ENCODE data around the gene ZGRF1. TPM values are rescaled to one million over a fixed set of nuclear protein-coding genes. Genes with fewer than 3 reads are reported as not detected.
"Not testable (repeated sequence)": the region's sequence is repeated elsewhere in the genome, so short reads cannot be mapped to it uniquely, and the experiment has no call there.

Gene ZGRF1
- total RNA-seq, 1 donor from 2014 or later, result 31.0 TPM

DNA sequence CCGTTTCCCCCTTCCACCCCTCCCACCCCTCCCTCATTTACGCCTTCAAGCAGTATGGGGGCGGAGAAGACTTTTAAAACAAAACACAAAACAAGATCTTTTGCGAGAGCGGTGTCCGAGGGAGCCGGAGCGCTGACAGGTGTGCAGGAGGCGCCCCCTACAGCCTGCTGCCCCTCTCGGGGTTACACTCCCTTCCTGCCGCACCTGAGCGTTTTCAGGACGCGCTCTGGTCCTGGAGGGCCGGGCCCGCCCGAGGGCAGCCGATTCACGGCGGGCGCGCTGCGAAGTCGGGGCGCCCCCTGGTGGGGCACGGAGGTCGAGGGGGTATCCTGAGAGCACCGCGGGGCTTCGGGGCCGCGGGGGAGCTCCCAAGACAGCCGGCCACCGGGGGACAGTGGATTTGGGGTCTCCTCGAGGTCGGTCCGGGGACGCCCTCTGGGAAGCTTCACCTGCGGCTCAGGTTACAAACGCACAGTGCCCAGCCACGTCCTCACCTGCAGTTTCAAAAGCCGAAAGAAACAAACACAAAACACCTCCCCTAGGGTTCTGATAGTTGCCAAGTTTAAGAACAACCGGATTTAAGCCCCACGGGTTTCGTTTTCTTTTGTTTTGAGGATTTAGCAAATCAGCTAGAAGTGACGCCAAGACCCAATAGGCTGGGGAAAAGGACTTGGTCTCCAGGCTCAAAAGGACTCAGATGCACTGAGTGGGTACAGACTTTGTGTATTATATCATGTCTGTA lies 112.8 kb downstream of the ZGRF1 start:
- intact Hi-C loops (cut with micrococcal nuclease), result loop anchor here (1.0 to 5.0 kb wide), 10 partner anchors 9 to 1907 kb away; no protein-coding TSS in a partner anchor
- H3K27ac Mint-ChIP-seq, result no peak overlapping the region
- peak overlapping the region; percentile 82 for H3K4me3 Mint-ChIP-seq
- H3K27me3 Mint-ChIP-seq (ENCODE audit: insufficient read depth), result peaks cover 71% of the 10 kb centered on the region
- DNase-seq (ENCODE audit: low spot score), result peak; percentile 70
- peaks cover 49% of the 10 kb centered on the region for H3K4me1 Mint-ChIP-seq (ENCODE audit: low read depth)
- peaks cover 2% of the 10 kb centered on the region for H3K36me3 Mint-ChIP-seq (ENCODE audit: low read depth)
- peaks cover 2% of the 10 kb centered on the region for H3K9me3 Mint-ChIP-seq

DNA sequence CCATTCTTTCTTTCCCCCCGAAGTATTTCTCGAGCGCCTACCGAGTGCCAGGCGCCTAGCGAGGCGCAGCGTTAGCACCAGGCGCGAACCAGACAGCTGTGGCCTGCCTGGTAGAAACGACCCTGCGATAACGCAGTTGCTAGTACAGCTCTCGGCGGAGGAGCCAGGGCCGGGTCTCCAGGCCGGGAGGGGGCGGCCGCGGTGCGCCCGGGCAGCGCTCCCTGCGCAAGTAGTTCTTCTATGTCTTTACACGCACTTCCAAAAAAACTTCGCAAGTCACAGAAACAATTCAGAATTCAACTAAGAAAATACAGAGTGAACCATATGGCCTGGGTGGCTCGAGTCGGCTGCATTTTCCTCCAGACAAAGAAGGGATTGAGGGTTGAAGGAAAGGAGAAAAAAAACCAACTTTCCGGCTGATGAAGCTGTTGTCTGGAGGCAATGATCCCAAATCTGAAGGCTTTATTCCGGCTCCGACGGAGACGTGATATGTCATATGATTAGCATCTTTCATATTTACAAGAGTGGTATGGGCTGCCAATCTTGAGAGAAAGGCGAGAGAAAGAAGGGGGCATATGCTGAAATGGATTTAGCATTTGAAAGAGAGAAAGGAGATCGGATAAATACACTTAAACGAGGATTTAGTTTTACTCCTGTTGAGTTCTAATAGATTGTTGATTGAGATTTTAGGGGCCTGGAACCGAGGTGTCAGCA lies 113.5 kb downstream of the ZGRF1 start:
- Mint-ChIP-seq H3K9me3 (peaks cover 2% of the 10 kb centered on the region), H3K4me1 (ENCODE audit: low read depth) (peaks cover 54% of the 10 kb centered on the region), H3K36me3 (ENCODE audit: low read depth) (peaks cover 2% of the 10 kb centered on the region), H3K27me3 (ENCODE audit: insufficient read depth) (peaks cover 77% of the 10 kb centered on the region), H3K27ac (peak overlapping the region; percentile 23), H3K4me3 (peak overlapping the region; percentile 82)
- DNase-seq (ENCODE audit: low spot score), result peak; percentile 38
- intact Hi-C loops (cut with micrococcal nuclease), result loop anchor here (1.0 to 5.0 kb wide), 9 partner anchors 8 to 1906 kb away; no protein-coding TSS in a partner anchor

DNA sequence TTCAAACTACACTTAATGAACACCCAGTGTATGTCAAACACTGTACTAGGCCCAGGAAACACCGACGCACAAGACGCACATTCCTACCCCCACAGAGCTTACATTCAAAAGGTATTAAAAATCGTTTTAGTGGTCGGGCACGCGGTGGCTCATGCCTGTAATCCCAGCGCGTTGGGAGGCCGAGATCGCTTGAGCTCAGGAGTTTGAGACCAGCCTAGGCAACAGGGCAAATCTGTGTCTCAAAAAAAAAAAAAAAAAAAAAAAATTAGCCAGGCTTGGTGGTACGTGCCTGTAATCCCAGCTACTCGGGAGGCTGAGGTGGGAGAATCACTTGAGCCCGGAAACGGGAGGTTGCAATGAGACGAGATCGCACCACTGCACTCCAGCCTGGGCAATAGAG lies 114.3 kb downstream of the ZGRF1 start:
- DNase-seq (ENCODE audit: low spot score); H3K36me3 Mint-ChIP-seq (ENCODE audit: low read depth); H3K27ac Mint-ChIP-seq; H3K9me3 Mint-ChIP-seq: not testable (repeated sequence)
- Mint-ChIP-seq H3K4me3 (peak overlapping the region; percentile 82), H3K27me3 (ENCODE audit: insufficient read depth) (peaks cover 85% of the 10 kb centered on the region), H3K4me1 (ENCODE audit: low read depth) (peaks cover 61% of the 10 kb centered on the region)
- intact Hi-C loops (cut with micrococcal nuclease), result loop anchor here (2.0 to 5.0 kb wide), 6 partner anchors 14 to 1905 kb away; no protein-coding TSS in a partner anchor

DNA sequence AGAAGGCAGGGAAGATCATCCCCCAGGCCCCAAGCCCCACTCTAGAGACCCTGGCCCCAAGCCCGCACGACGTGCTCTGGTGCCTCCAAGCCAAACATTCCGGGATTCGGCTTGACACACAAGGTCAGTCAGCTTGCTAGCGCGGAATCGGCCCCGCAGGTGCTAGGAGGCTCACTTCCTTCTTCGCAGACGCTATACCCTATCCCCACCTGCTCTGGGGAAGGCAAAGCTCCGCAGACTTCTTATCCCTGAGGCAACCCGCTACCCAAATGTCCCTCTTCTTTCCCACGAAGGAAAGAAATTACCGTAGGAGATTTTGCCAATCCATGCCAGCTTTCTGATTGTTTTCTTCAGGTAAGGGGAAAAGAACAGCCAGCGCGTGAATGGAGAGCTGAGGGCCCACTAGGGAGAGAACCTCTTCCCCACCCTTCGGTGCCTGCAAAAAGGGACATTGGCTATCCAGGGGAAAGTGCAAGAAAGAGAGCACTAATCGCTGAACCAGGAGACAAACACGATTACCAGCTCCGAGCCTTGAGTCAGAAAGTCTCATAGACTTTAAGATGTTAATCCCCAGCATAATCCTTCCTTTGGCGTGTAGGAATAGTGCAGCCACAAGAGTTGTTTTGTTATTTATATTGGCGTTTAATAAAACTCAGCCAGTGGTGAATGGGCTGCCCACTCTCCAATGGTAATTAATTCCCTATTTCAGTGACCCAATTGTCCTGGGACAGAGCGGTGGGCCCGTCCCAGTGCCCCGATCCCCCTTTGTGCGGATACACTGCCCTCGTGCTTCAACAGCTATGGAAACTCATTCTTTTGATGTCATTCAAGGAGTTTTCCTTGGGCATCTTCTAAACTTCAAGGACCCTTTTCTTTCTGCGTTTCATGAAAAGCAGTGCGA lies 115.3 kb downstream of the ZGRF1 start:
- peaks cover 2% of the 10 kb centered on the region for H3K9me3 Mint-ChIP-seq
- H3K4me1 Mint-ChIP-seq (ENCODE audit: low read depth), result peaks cover 72% of the 10 kb centered on the region
- intact Hi-C loops (cut with micrococcal nuclease), result loop anchor here (2.0 to 5.0 kb wide), 6 partner anchors 13 to 1904 kb away; no protein-coding TSS in a partner anchor
- DNase-seq (ENCODE audit: low spot score), result no peak
- H3K36me3 Mint-ChIP-seq (ENCODE audit: low read depth), result peaks cover 2% of the 10 kb centered on the region
- H3K4me3 Mint-ChIP-seq, result peak overlapping the region; percentile 72
- no peak overlapping the region for H3K27ac Mint-ChIP-seq
- peaks cover 84% of the 10 kb centered on the region for H3K27me3 Mint-ChIP-seq (ENCODE audit: insufficient read depth)

DNA sequence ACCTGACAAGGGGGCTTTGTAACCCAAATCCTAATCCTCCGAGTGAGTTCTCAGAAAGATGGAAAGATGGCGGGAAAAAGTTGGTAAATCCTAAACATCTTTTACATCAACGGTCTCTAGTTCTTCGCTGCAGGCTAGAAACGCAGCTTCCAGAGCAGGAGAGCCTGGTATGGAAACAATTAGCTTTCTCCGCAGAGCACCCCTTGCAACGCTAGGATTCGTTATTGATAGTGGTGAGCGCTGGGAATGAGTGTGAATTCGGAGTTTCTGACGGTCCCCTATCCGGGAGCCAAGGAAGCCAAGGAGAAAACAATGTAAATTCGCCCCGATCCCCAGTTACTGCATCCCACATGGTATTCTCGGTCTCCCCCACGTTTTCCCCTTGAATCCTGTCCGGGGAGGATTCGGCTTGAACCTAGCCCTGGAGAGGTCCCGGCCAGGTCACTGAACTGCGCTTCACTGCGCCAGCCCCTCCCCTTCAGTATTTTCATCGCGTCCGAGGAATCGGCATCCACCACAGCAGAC lies 116.0 kb downstream of the ZGRF1 start:
- H3K27ac Mint-ChIP-seq, result no peak overlapping the region

DNA sequence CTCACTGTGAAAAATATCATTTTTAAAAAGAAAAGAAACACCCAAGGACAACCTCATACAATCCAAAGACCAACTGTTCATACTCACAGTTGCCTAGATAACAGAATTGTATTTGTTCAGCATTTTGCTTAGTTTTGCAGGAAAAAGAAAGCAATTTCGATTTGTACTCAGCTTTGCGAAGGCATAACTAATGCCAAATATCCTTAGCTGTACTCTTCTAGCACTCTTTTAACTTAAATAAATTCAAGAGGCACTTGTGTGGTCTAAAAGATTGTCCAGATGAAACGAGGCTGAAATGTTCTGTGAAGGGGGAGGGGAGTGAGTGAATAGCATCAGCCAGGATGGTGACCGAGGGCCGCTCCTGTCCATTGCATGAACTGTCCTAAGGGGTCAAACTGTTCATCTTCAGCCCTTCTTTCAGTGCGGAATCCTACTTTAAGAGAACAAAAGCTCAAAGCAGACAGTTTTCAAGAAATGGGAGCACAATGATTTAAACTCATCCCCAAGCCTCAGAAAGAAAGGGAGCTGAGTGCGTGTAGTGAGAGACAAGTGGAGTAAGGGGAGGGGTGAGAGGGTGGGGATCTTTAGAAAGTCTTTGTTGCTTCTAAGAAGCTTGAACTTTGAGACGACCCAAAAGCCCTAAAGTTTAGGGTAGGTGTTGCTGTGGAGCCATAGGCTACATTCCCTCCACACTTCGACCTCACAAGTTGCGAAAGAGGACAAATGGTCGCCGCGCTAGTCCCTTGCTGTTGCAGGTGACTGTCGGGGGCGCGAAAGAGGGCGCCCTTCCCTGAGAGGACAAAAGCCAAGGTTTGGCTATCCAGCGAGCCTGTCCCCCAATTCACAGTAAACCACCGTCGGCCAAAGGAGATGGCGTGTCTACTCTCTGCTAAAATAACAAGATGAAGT lies 116.8 kb downstream of the ZGRF1 start:
- Mint-ChIP-seq H3K9me3 (peaks cover 2% of the 10 kb centered on the region), H3K4me1 (ENCODE audit: low read depth) (peaks cover 83% of the 10 kb centered on the region), H3K27me3 (ENCODE audit: insufficient read depth) (peaks cover 78% of the 10 kb centered on the region), H3K27ac (peak overlapping the region; percentile 1), H3K4me3 (peak overlapping the region; percentile 72), H3K36me3 (ENCODE audit: low read depth) (peaks cover 2% of the 10 kb centered on the region)
- intact Hi-C loops (cut with micrococcal nuclease), result loop anchor here (5.0 kb wide), 4 partner anchors 242 to 1903 kb away; partner anchors contain the start of gene CAMK2D
- DNase-seq (ENCODE audit: low spot score), result no peak

More for the DNA sequence above, 116.0 kb downstream of the ZGRF1 start:
- intact Hi-C loops (cut with micrococcal nuclease), result loop anchor here (5.0 kb wide), 2 partner anchors 242 to 1903 kb away; no protein-coding TSS in a partner anchor
- Mint-ChIP-seq H3K4me3 (peak overlapping the region; percentile 72), H3K9me3 (peaks cover 2% of the 10 kb centered on the region), H3K4me1 (ENCODE audit: low read depth) (peaks cover 77% of the 10 kb centered on the region), H3K27me3 (ENCODE audit: insufficient read depth) (peaks cover 82% of the 10 kb centered on the region), H3K36me3 (ENCODE audit: low read depth) (peaks cover 2% of the 10 kb centered on the region)
- no peak for DNase-seq (ENCODE audit: low spot score)

DNA sequence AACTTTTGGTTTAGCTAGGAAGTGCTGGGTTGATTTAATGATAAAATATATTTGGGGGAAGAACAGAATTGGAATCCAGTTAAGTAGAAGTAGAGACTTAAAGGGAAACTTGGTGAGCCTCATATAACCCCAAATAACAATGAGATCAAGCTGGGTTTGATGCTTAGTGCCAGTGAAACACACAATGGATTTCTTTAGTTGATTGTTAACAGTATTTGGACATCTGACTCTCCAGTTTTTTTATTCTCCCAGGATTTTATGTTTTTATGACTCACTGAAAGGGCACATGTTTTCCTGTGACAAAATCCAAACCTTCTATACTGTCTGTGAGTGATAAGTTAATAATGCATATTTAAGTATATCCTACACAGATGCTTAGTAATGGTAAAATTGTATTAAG lies 118.0 kb downstream of the ZGRF1 start:
- Mint-ChIP-seq H3K27me3 (ENCODE audit: insufficient read depth) (peaks cover 83% of the 10 kb centered on the region), H3K27ac (no peak overlapping the region), H3K9me3 (peaks cover 2% of the 10 kb centered on the region), H3K4me3 (no peak overlapping the region), H3K4me1 (ENCODE audit: low read depth) (peaks cover 89% of the 10 kb centered on the region), H3K36me3 (ENCODE audit: low read depth) (peaks cover 4% of the 10 kb centered on the region)
- DNase-seq (ENCODE audit: low spot score), result no peak
- intact Hi-C loops (cut with micrococcal nuclease), result loop anchor here (1.0 to 5.0 kb wide), 3 partner anchors 8 to 1891 kb away; partner anchors contain the start of gene CAMK2D

DNA sequence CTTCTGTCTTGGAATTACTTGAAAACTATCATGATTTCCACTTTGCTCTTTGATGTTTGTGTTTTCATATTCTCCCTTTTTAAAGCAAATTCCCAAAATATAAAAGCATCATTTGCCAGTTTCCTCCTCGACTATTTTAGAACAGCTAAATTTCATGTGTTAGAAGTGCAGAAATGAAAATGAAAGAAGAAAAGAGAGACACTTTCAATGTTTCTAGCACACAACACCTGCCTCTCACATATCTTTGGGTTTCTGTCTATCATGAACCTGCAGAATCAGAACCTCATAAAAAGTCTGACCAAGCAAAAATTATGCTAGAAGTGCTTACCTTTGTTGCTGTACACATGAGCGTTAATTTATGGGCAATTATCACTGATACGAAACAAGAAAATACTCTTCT lies 118.8 kb downstream of the ZGRF1 start:
- H3K4me1 Mint-ChIP-seq (ENCODE audit: low read depth), result peaks cover 83% of the 10 kb centered on the region

DNA sequence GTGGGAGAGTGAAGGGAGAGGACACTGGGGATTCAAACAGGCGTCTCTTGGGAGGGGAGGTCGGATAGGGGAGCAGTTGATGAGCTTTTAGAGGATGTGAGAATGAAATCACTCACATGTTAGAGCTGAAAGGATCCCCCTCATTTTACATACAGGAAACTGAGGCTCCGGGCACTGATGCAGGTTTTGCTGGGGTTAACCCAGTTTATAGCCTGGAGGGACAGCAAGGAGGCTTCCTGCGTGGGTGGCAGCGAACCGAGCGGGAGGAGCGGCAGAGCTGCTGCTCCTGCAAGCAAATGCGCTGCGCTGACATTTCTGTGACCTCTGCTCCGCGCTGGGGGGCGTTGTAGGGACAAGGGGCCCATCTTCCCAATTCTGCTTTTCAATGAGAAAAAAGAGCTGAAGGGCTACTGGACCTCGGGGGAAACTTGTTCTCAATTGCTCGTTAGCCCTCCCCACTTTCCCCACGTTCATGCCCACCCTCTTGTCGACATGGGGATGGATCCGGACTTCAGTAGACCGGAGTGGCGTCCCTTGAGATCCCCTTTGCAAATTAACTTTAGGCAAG lies 119.6 kb downstream of the ZGRF1 start:
- intact Hi-C loops (cut with micrococcal nuclease), result loop anchor here (2.0 to 5.0 kb wide), 4 partner anchors 120 to 1890 kb away; partner anchors contain the start of genes CAMK2D, LARP7 and ZGRF1
- peaks cover 86% of the 10 kb centered on the region for H3K27me3 Mint-ChIP-seq (ENCODE audit: insufficient read depth)
- no peak for DNase-seq (ENCODE audit: low spot score)
- H3K36me3 Mint-ChIP-seq (ENCODE audit: low read depth), result peaks cover 2% of the 10 kb centered on the region
- H3K9me3 Mint-ChIP-seq, result peaks cover 2% of the 10 kb centered on the region
- peak overlapping the region; percentile 50 for H3K27ac Mint-ChIP-seq
- H3K4me3 Mint-ChIP-seq, result peak overlapping the region; percentile 83
- H3K4me1 Mint-ChIP-seq (ENCODE audit: low read depth), result peaks cover 81% of the 10 kb centered on the region

More for the DNA sequence above, 118.8 kb downstream of the ZGRF1 start:
- Mint-ChIP-seq H3K27ac (no peak overlapping the region), H3K27me3 (ENCODE audit: insufficient read depth) (peaks cover 82% of the 10 kb centered on the region), H3K9me3 (peaks cover 2% of the 10 kb centered on the region), H3K4me3 (peak overlapping the region; percentile 83), H3K36me3 (ENCODE audit: low read depth) (peaks cover 4% of the 10 kb centered on the region)
- intact Hi-C loops (cut with micrococcal nuclease), result loop anchor here (1.0 to 5.0 kb wide), 5 partner anchors 8 to 1891 kb away; partner anchors contain the start of genes CAMK2D, LARP7 and ZGRF1
- DNase-seq (ENCODE audit: low spot score), result no peak

DNA sequence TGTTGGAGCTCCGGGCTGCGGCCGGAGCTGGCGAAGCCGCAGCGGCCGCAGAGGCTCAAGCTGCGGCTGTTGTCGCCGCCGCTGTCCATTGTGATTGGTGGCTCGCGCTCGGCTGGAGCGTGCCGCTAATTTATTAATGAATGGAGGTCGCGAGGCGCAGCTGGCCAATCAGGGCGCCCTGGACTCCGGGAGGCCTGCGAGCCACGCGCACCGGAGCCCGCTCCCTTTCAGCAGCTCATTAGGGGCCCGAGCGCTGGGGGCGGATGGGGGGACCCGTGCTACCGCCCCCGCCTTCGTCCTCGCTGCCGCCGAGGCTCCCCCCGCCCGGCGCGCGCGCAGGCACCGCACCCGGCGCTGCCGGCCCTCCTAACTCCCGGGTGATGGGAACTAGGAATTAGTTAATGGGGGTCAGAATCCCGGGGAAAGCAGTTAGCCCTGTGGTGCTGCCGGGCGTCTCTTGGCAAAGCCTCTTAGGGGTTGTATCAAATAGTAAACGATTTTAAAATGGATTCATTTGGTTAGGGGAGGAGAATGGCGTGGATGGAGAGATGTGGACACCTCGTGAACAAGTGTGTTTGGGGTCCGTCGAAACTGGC lies 120.1 kb downstream of the ZGRF1 start:
- H3K9me3 Mint-ChIP-seq, result peaks cover 2% of the 10 kb centered on the region
- H3K27me3 Mint-ChIP-seq (ENCODE audit: insufficient read depth), result peaks cover 86% of the 10 kb centered on the region
- H3K4me1 Mint-ChIP-seq (ENCODE audit: low read depth), result peaks cover 81% of the 10 kb centered on the region
- intact Hi-C loops (cut with micrococcal nuclease), result loop anchor here (1.0 to 5.0 kb wide), 5 partner anchors 120 to 1889 kb away; partner anchors contain the start of genes CAMK2D, LARP7 and ZGRF1
- peaks cover 3% of the 10 kb centered on the region for H3K36me3 Mint-ChIP-seq (ENCODE audit: low read depth)
- DNase-seq (ENCODE audit: low spot score), result no peak
- peak overlapping the region; percentile 71 for H3K27ac Mint-ChIP-seq
- peak overlapping the region; percentile 95 for H3K4me3 Mint-ChIP-seq
